Measurements from ENCODE around the gene PXDN. TPM values are rescaled to one million over a fixed set of nuclear protein-coding genes. Genes with fewer than 3 reads are reported as not detected.

Gene PXDN
- total RNA-seq, 1 donor from 2014 or later = 576 TPM

GRCh38 chr2:1715184-1716013 is 28.9 kb downstream of the PXDN start:
- H3K27me3 Mint-ChIP-seq (ENCODE audit: low read depth) = no peaks in the 10 kb centered on the region
- H3K9me3 Mint-ChIP-seq (ENCODE audit: low read depth) = no peaks in the 10 kb centered on the region
- no peaks in the 10 kb centered on the region for H3K36me3 Mint-ChIP-seq (ENCODE audit: low read depth)
- H3K4me3 Mint-ChIP-seq (ENCODE audit: unreplicated experiment) = no peak overlapping the region
- H3K27ac Mint-ChIP-seq (ENCODE audit: unreplicated experiment) = peak overlapping the region; percentile 70
- no peak for TF ChIP-seq CTCF (IDR thresholded peaks at IDR 0.05)
- no peak for DNase-seq (ENCODE audit: low spot score)
- H3K4me1 Mint-ChIP-seq (ENCODE audit: low read depth) = peaks cover 50% of the 10 kb centered on the region

GRCh38 chr2:1714291-1715064 is 29.8 kb downstream of the PXDN start:
- Mint-ChIP-seq H3K27me3 (ENCODE audit: low read depth) (no peaks in the 10 kb centered on the region), H3K36me3 (ENCODE audit: low read depth) (no peaks in the 10 kb centered on the region), H3K27ac (ENCODE audit: unreplicated experiment) (peak overlapping the region; percentile 70), H3K9me3 (ENCODE audit: low read depth) (no peaks in the 10 kb centered on the region), H3K4me1 (ENCODE audit: low read depth) (peaks cover 55% of the 10 kb centered on the region), H3K4me3 (ENCODE audit: unreplicated experiment) (no peak overlapping the region)
- TF ChIP-seq CTCF (IDR thresholded peaks at IDR 0.05) = no peak
- DNase-seq (ENCODE audit: low spot score) = no peak

- no peaks in the 10 kb centered on the region for H3K9me3 Mint-ChIP-seq (ENCODE audit: low read depth)
- H3K27me3 Mint-ChIP-seq (ENCODE audit: low read depth) = no peaks in the 10 kb centered on the region
- H3K4me1 Mint-ChIP-seq (ENCODE audit: low read depth) = peaks cover 59% of the 10 kb centered on the region
- no peak overlapping the region for H3K27ac Mint-ChIP-seq (ENCODE audit: unreplicated experiment)
- H3K4me3 Mint-ChIP-seq (ENCODE audit: unreplicated experiment) = no peak overlapping the region
- DNase-seq (ENCODE audit: low spot score) = no peak
- TF ChIP-seq CTCF (IDR thresholded peaks at IDR 0.05) = no peak
- no peaks in the 10 kb centered on the region for H3K36me3 Mint-ChIP-seq (ENCODE audit: low read depth)
Measured at GRCh38 chr2:1713839-1714236, 30.5 kb downstream of the PXDN start.

GRCh38 chr2:1713142-1713838 is 31.0 kb downstream of the PXDN start:
- Mint-ChIP-seq H3K9me3 (ENCODE audit: low read depth) (no peaks in the 10 kb centered on the region), H3K4me1 (ENCODE audit: low read depth) (peaks cover 65% of the 10 kb centered on the region), H3K36me3 (ENCODE audit: low read depth) (no peaks in the 10 kb centered on the region), H3K27me3 (ENCODE audit: low read depth) (no peaks in the 10 kb centered on the region), H3K4me3 (ENCODE audit: unreplicated experiment) (no peak overlapping the region), H3K27ac (ENCODE audit: unreplicated experiment) (peak overlapping the region; percentile 22)
- TF ChIP-seq CTCF (IDR thresholded peaks at IDR 0.05) = no peak
- no peak for DNase-seq (ENCODE audit: low spot score)

DNA sequence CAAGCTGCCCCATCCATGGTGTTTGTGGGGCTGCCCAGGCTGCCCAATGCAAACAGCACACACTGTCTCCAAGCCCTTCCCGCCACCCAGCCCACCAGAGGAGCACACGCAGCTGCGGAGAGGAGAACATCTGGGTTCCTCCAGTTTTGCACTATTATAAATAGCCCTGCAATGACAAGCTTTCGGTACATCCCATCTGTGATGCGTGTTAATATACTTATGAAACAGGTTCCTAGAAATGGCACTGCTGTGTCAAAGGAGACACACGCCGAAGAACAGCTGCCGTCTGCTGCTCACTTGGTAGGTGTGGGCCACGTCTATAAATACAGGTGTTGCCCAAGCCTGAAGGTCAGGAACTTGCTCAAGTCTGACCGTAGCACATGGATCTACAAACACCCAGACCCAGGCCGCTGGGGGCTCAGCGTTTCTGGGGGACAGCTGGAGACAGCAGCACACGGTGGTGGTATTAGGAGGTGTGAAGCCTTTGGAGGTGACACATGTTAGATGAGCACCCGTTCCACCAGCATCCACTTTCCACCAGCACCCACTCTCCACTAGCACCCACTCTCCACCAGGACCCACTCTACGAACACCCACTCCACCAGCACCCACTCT is 34.3 kb downstream of the PXDN start:
- TF ChIP-seq CTCF (IDR thresholded peaks at IDR 0.05) = no peak
- H3K9me3 Mint-ChIP-seq (ENCODE audit: low read depth) = no peaks in the 10 kb centered on the region
- DNase-seq (ENCODE audit: low spot score) = no peak
- H3K27ac Mint-ChIP-seq (ENCODE audit: unreplicated experiment) = no peak overlapping the region
- H3K27me3 Mint-ChIP-seq (ENCODE audit: low read depth) = no peaks in the 10 kb centered on the region
- peaks cover 67% of the 10 kb centered on the region for H3K4me1 Mint-ChIP-seq (ENCODE audit: low read depth)
- no peaks in the 10 kb centered on the region for H3K36me3 Mint-ChIP-seq (ENCODE audit: low read depth)
- H3K4me3 Mint-ChIP-seq (ENCODE audit: unreplicated experiment) = no peak overlapping the region

Measured in chondrocyte (in vitro differentiated cells).